OCI-M2 (cell line): ENCODE measurements around the gene HAPLN2.
"Not testable (repeated sequence)": the region's sequence is repeated elsewhere in the genome, so short reads cannot be mapped to it uniquely, and the experiment has no call there.

ENCODE experiments used
- DNase-seq: peaks from one replicate; lab custom pipeline; 2025; ENCODE audit not compliant: unreplicated experiment; lab: John Stamatoyannopoulos, UW

Gene HAPLN2

GRCh38 chr1:156616463-156616862 is 2.8 kb upstream of the HAPLN2 start:
- no peak for DNase-seq

- DNase-seq, result no peak
Observed at GRCh38 chr1:156619582-156619955, 354 bp downstream of the HAPLN2 start.

- no peak for DNase-seq
Observed at GRCh38 chr1:156622581-156623297, 3.5 kb downstream of the HAPLN2 start.

- DNase-seq, result no peak
Observed at GRCh38 chr1:156623946-156624813, 5.0 kb downstream of the HAPLN2 start.

GRCh38 chr1:156624814-156625435 is 5.7 kb downstream of the HAPLN2 start:
- DNase-seq, result no peak

- DNase-seq, result peak; percentile 18
Observed at GRCh38 chr1:156625436-156626078, 6.3 kb downstream of the HAPLN2 start.

- no peak for DNase-seq
Observed at GRCh38 chr1:156626079-156626438, 6.8 kb downstream of the HAPLN2 start.

GRCh38 chr1:156627313-156627880 is 8.2 kb downstream of the HAPLN2 start:
- peak; percentile 14 for DNase-seq

GRCh38 chr1:156629823-156630449 is 10.7 kb downstream of the HAPLN2 start:
- no peak for DNase-seq

- not testable (repeated sequence) for DNase-seq
Observed at GRCh38 chr1:156631152-156631551, 11.9 kb downstream of the HAPLN2 start.

GRCh38 chr1:156632355-156632754 is 13.1 kb downstream of the HAPLN2 start:
- no peak for DNase-seq

- DNase-seq, result no peak
Observed at GRCh38 chr1:156638189-156638985, 19.2 kb downstream of the HAPLN2 start.

- DNase-seq, result no peak
Observed at GRCh38 chr1:156639601-156640101, 20.4 kb downstream of the HAPLN2 start.

- no peak for DNase-seq
Observed at GRCh38 chr1:156640842-156641706, 21.9 kb downstream of the HAPLN2 start.

GRCh38 chr1:156641761-156642264 is 22.6 kb downstream of the HAPLN2 start, which contains the start of gene BCAN:
TSS of gene BCAN (plus strand) at chr1:156642117. CDS start at chr1:156646055, 3,938 bp downstream.
- no peak for DNase-seq

GRCh38 chr1:156642265-156643048 is 23.2 kb downstream of the HAPLN2 start:
- DNase-seq, result no peak

- DNase-seq, result no peak
Observed at GRCh38 chr1:156643049-156643777, 24.0 kb downstream of the HAPLN2 start.
